IPS-20b (cell line): Measurements from ENCODE around the gene MRAP2.
A peak's percentile ranks its signal among the peaks of the same experiment; 100 is the strongest.

Experiments
- H3K27ac ChIP-seq: one replicate; pipeline ENCODE4 v1.5.1; 2013; ENCODE audit warnings: low read length
- H3K27me3 ChIP-seq: 2 replicates; pipeline ENCODE4 v1.6.1; 2013; ENCODE audit warnings: mild to moderate bottlenecking, low read length, inconsistent platforms; ENCODE audit not compliant: insufficient read depth
- H3K36me3 ChIP-seq: 2 replicates; pipeline ENCODE4 v1.6.1; 2013; ENCODE audit warnings: low read depth, mild to moderate bottlenecking, inconsistent platforms, low read length, moderate library complexity; ENCODE audit not compliant: insufficient read depth
- H3K4me1 ChIP-seq: 2 replicates; pipeline ENCODE4 v1.6.1; 2013; ENCODE audit warnings: mild to moderate bottlenecking, control low read depth, inconsistent platforms, low read length, moderate library complexity; ENCODE audit not compliant: insufficient read depth
- H3K4me3 ChIP-seq: 2 replicates; pipeline ENCODE4 v1.5.1; 2013; ENCODE audit warnings: mild to moderate bottlenecking, low read length, inconsistent platforms
- H3K9ac ChIP-seq: 2 replicates; pipeline ENCODE4 v1.6.1; 2013; ENCODE audit warnings: low read depth, mild to moderate bottlenecking, inconsistent platforms, low read length, moderate library complexity
- H3K9me3 ChIP-seq: 2 replicates; pipeline ENCODE4 v1.6.1; 2013; ENCODE audit warnings: mild to moderate bottlenecking, low read depth, low read length, inconsistent platforms; ENCODE audit not compliant: insufficient read depth

MRAP2 gene

GRCh38 chr6:84035484-84035883 lies 1.9 kb downstream of the MRAP2 start:
- H3K4me1 ChIP-seq, result peaks cover 22% of the 10 kb centered on the region
- no peak overlapping the region for H3K27ac ChIP-seq
- H3K9me3 ChIP-seq, result peaks cover 10% of the 10 kb centered on the region
- H3K27me3 ChIP-seq, result peaks cover 29% of the 10 kb centered on the region
- H3K36me3 ChIP-seq, result no peaks in the 10 kb centered on the region
- no peak overlapping the region for H3K9ac ChIP-seq
- H3K4me3 ChIP-seq, result peak overlapping the region; percentile 7; the same call in 1 of the 2 replicates

DNA sequence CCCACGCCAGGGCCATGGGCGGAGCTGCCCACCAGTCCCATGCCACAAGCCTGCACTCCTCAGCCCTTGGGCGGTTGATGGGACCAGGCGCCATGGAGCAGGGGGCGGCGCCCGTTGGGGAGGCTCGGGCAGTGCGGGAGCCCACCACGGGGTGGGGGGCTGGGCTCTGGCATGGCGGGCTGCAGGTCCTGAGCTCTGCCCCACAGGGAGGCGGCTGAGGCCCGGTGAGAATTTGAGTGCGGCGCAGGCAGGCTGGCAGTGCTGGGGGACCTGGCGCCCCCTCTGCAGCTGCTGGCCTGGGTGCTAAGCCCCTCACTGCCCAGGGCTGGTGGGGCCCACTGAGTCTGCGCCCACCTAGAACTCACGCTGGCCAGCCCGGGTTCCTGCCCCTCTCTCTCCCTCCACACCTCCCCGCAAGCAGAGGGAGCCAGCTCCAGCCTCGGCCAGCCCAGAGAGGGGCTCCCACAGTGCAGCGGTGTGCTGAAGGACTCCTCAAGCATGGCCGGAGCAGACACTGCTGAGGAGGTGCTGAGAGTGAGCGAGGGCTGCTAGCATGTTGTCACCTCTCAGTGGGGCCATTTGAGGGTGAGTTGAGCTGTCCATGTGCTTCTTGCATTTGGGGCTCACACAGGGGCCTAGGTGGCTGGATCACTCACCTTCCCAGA lies 4.0 kb downstream of the MRAP2 start:
- H3K36me3 ChIP-seq, result no peaks in the 10 kb centered on the region
- no peak overlapping the region for H3K9ac ChIP-seq
- no peak overlapping the region for H3K27ac ChIP-seq
- H3K9me3 ChIP-seq, result peaks cover 10% of the 10 kb centered on the region
- peaks cover 21% of the 10 kb centered on the region for H3K4me1 ChIP-seq
- peaks cover 27% of the 10 kb centered on the region for H3K27me3 ChIP-seq
- H3K4me3 ChIP-seq, result no peak overlapping the region

DNA sequence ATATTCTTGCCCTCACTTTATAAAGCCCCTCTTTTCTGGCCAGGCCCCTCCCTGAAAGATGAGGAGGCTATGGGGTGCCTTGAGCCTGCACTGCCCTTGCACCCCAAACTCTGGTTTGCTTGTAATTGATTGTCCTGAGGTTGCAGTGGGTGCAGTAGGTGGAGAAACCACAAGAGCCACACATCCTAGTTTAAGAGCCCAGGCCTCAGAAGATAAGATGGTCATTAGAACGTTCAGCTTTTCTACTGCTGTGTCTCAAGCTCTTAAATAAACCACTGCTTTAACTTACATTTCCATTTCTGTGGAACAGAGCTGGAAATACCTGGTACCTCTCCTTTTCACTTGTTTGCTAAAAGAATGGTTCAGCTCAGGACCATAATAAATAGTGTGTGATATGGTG lies 9.0 kb downstream of the MRAP2 start:
- H3K27me3 ChIP-seq, result no peaks in the 10 kb centered on the region
- no peak overlapping the region for H3K27ac ChIP-seq
- H3K36me3 ChIP-seq, result no peaks in the 10 kb centered on the region
- no peak overlapping the region for H3K9ac ChIP-seq
- H3K9me3 ChIP-seq, result peaks cover 10% of the 10 kb centered on the region
- H3K4me1 ChIP-seq, result no peaks in the 10 kb centered on the region
- H3K4me3 ChIP-seq, result no peak overlapping the region

DNA sequence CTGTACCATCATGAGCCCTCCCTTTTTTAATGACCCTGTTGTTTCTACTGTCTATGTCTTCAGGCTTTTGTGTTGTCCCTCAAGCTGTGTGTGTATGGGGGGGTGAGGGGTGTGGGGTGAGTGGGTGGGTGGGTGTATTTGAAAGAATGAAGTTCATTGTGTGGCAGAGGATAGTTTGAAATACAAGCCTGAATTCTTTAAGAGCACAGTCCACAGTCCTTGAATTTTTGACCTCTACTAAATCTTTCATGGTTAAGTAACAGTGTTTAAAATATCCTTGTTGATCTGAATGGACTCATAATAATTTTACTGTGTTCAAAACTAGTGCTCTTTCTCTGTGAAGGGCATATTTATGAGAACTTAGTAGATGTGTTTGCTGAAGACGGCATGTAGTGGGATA lies 10.0 kb downstream of the MRAP2 start:
- H3K4me1 ChIP-seq, result no peaks in the 10 kb centered on the region
- no peak overlapping the region for H3K9ac ChIP-seq
- no peaks in the 10 kb centered on the region for H3K27me3 ChIP-seq
- H3K27ac ChIP-seq, result no peak overlapping the region
- H3K36me3 ChIP-seq, result no peaks in the 10 kb centered on the region
- H3K4me3 ChIP-seq, result no peak overlapping the region
- H3K9me3 ChIP-seq, result peaks cover 4% of the 10 kb centered on the region

DNA sequence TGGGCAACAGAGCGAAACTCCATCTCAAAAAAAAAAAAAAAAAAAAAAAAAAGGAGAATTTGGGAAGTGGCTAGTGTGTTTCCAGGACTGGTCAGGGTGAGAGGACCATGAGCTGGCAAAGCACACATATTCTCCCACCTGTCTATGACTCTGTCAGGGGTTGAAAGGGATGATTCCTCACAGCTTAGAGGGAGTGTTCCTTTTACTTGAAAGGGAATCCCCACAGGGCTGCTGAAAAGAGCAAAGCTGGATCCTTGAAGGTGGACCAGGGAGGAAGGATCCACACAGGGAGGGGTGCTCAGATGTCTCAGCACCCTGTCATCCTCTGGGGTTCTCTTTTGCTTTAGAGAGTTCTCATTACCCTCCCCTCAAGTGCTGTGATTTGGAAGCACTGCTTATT lies 13.2 kb downstream of the MRAP2 start:
- Histone ChIP-seq H3K27me3 (no peaks in the 10 kb centered on the region), H3K4me1 (peaks cover 1% of the 10 kb centered on the region; the same call in 1 of the 2 replicates)

GRCh38 chr6:84048588-84048987 lies 15.0 kb downstream of the MRAP2 start:
- H3K9ac ChIP-seq, result no peak overlapping the region
- H3K4me3 ChIP-seq, result no peak overlapping the region
- H3K36me3 ChIP-seq, result no peaks in the 10 kb centered on the region
- H3K27me3 ChIP-seq, result no peaks in the 10 kb centered on the region
- no peak overlapping the region for H3K27ac ChIP-seq
- no peaks in the 10 kb centered on the region for H3K9me3 ChIP-seq
- peaks cover 19% of the 10 kb centered on the region; the same call in 1 of the 2 replicates for H3K4me1 ChIP-seq

More for the DNA sequence above, 13.2 kb downstream of the MRAP2 start:
- no peaks in the 10 kb centered on the region for H3K9me3 ChIP-seq
- H3K9ac ChIP-seq, result no peak overlapping the region
- no peak overlapping the region for H3K4me3 ChIP-seq
- H3K27ac ChIP-seq, result no peak overlapping the region
- no peaks in the 10 kb centered on the region for H3K36me3 ChIP-seq

- no peaks in the 10 kb centered on the region for H3K27me3 ChIP-seq
- no peaks in the 10 kb centered on the region for H3K9me3 ChIP-seq
- H3K27ac ChIP-seq, result no peak overlapping the region
- H3K4me1 ChIP-seq, result peaks cover 20% of the 10 kb centered on the region; the same call in 1 of the 2 replicates
- no peak overlapping the region for H3K4me3 ChIP-seq
- no peaks in the 10 kb centered on the region for H3K36me3 ChIP-seq
- H3K9ac ChIP-seq, result no peak overlapping the region
Measured at GRCh38 chr6:84050408-84050807, 16.8 kb downstream of the MRAP2 start.

DNA sequence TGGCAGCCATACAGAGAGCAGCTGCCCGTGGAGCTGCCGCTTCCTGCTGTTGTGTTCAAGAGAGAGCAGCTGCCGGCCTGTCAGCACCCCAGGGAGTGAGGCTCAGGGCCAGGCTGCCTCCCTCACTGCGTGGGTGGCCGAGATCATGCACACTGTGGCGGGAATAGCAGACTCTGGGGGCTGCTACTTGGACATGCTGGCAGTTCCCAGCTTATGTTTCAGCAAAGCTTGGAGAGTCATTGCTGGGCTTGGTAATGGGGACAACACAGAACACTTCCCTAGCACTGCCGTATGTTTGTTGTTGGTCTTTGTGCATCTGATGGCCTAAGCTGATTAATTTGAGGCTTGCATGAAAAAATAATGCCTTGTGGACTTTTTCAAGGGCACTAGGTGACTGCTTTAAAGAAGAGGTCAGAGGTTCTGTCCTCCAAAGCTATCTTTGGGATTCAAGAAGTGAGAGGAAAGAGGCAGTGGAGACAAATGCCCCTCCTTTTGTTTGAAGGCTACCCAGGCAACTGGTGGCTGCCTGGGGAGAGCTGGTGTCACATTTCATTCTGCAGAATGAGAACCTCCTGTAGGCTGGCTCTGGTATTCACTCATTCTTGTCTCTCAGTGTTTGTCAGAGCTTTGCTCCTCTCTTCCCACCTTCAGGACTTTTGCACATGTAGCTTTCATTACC lies 18.8 kb downstream of the MRAP2 start:
- H3K4me3 ChIP-seq, result peak overlapping the region; percentile 50; the same call in 1 of the 2 replicates
- no peaks in the 10 kb centered on the region for H3K36me3 ChIP-seq
- no peak overlapping the region for H3K27ac ChIP-seq
- no peaks in the 10 kb centered on the region for H3K9me3 ChIP-seq
- H3K27me3 ChIP-seq, result no peaks in the 10 kb centered on the region
- H3K4me1 ChIP-seq, result peaks cover 20% of the 10 kb centered on the region; the same call in 1 of the 2 replicates
- H3K9ac ChIP-seq, result peak overlapping the region; percentile 32; the same call in 1 of the 2 replicates

GRCh38 chr6:84052883-84053241 lies 19.3 kb downstream of the MRAP2 start:
- no peaks in the 10 kb centered on the region for H3K36me3 ChIP-seq
- H3K9ac ChIP-seq, result no peak overlapping the region; the same call in 1 of the 2 replicates
- H3K27ac ChIP-seq, result no peak overlapping the region
- peak overlapping the region; percentile 50; the same call in 1 of the 2 replicates for H3K4me3 ChIP-seq
- H3K4me1 ChIP-seq, result peaks cover 20% of the 10 kb centered on the region; the same call in 1 of the 2 replicates
- no peaks in the 10 kb centered on the region for H3K27me3 ChIP-seq
- H3K9me3 ChIP-seq, result no peaks in the 10 kb centered on the region

DNA sequence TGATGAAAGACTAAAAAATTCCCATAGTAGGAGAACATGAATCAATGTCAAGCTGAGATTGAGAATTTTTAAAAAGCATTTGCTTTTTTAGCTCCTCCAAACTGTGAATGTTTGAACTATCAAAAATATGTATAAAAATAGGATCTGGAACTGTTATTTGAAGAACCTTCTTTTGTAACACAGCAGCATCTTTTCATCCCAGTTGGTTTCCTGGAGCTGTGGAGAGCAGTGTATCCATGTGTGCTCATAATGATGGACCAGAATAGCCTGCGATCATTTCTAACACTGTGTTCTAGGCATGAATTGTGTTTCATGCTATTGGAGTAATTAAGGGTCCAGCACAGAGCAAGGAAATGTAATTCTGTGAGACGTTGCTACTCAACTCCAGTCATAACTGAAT lies 22.1 kb downstream of the MRAP2 start:
- Histone ChIP-seq H3K9me3 (no peaks in the 10 kb centered on the region), H3K27me3 (no peaks in the 10 kb centered on the region), H3K36me3 (no peaks in the 10 kb centered on the region), H3K4me3 (no peak overlapping the region), H3K27ac (no peak overlapping the region), H3K4me1 (peaks cover 20% of the 10 kb centered on the region; the same call in 1 of the 2 replicates), H3K9ac (no peak overlapping the region)

GRCh38 chr6:84057908-84058307 lies 24.3 kb downstream of the MRAP2 start:
- no peaks in the 10 kb centered on the region for H3K27me3 ChIP-seq
- H3K4me1 ChIP-seq, result peaks cover 21% of the 10 kb centered on the region; the same call in 1 of the 2 replicates
- no peak overlapping the region for H3K27ac ChIP-seq
- no peaks in the 10 kb centered on the region for H3K36me3 ChIP-seq
- no peak overlapping the region for H3K9ac ChIP-seq
- H3K4me3 ChIP-seq, result no peak overlapping the region
- no peaks in the 10 kb centered on the region for H3K9me3 ChIP-seq

GRCh38 chr6:84059082-84059481 lies 25.5 kb downstream of the MRAP2 start:
- no peaks in the 10 kb centered on the region for H3K9me3 ChIP-seq
- no peaks in the 10 kb centered on the region for H3K36me3 ChIP-seq
- no peak overlapping the region for H3K4me3 ChIP-seq
- H3K27ac ChIP-seq, result no peak overlapping the region
- no peaks in the 10 kb centered on the region for H3K27me3 ChIP-seq
- H3K9ac ChIP-seq, result no peak overlapping the region
- H3K4me1 ChIP-seq, result peaks cover 13% of the 10 kb centered on the region; the same call in 1 of the 2 replicates
